ENCODE results near the gene RAB27B. TPM values are rescaled to one million over a fixed set of nuclear protein-coding genes. Genes with fewer than 3 reads are reported as not detected.

RAB27B gene
- total RNA-seq, 1 donor from 2014 or later = 13.4 TPM

DNA sequence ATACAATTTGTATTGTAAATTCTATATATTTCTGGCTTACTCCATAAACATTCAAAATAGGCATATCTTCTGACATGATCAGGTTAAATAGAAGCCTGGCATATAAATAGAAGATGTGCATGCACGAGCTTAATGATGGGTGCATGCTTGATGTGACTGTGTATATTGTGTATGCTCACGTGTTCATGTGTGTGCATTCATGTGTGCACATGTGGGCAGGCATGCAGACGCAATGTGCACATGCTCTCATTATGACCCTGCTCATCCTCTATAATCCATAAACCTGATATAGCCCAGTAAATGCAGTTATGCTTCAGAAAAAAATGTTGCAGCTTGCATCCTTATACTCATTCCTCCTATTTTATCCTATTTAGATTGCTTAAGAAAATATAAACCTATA, 29.2 kb downstream of the RAB27B start:
- H3K9me3 Mint-ChIP-seq (ENCODE audit: low read depth) = peaks cover 5% of the 10 kb centered on the region

DNA sequence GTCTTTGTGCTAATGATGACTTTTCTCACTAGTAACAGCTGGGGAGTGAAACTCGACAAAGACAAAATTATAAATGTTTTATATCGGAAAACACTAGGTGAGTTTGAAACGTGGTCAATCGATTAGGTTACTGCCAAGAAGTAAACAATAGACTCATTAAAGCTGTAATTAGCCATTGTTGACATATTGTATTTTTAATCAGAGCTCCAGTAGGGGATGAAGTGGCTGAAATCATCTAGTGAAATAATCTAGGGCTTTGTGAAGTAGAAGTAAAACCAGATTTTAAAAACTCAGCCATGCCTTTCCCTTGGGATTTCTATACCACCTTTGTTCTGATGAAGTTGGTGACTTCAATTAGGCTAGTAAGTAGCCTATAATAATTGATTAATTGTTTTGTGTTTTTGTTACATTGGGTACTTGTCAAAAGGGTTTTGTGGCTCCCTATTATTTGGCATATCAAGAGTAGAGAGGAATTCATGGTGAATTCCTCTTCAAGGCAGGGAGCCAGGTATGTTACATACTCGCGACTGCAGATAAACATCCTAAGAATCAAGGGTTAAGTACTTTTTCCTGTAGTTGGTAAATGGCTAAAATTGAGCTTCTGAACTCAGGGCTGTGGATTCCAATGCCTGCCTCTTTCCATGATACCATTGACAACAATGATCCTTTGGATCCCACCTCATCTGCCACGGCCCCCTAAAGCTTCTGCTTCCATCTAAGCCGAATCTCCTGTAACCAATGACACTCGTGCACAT, 31.6 kb downstream of the RAB27B start:
- H3K4me3 Mint-ChIP-seq (ENCODE audit: low read depth) = peak overlapping the region; percentile 50
- peaks cover 22% of the 10 kb centered on the region for H3K4me1 Mint-ChIP-seq (ENCODE audit: low read depth)
- H3K36me3 Mint-ChIP-seq (ENCODE audit: insufficient read depth) = no peaks in the 10 kb centered on the region
- no peaks in the 10 kb centered on the region for H3K9me3 Mint-ChIP-seq (ENCODE audit: low read depth)
- TF ChIP-seq, protein P1, sequence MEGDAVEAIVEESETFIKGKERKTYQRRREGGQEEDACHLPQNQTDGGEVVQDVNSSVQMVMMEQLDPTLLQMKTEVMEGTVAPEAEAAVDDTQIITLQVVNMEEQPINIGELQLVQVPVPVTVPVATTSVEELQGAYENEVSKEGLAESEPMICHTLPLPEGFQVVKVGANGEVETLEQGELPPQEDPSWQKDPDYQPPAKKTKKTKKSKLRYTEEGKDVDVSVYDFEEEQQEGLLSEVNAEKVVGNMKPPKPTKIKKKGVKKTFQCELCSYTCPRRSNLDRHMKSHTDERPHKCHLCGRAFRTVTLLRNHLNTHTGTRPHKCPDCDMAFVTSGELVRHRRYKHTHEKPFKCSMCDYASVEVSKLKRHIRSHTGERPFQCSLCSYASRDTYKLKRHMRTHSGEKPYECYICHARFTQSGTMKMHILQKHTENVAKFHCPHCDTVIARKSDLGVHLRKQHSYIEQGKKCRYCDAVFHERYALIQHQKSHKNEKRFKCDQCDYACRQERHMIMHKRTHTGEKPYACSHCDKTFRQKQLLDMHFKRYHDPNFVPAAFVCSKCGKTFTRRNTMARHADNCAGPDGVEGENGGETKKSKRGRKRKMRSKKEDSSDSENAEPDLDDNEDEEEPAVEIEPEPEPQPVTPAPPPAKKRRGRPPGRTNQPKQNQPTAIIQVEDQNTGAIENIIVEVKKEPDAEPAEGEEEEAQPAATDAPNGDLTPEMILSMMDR (IDR thresholded peaks at IDR 0.05; ENCODE audit: unreplicated experiment) = no peak
- H3K27ac Mint-ChIP-seq = peak overlapping the region; percentile 73
- DNase-seq (ENCODE audit: low spot score, unreplicated experiment) = no peak
- no peaks in the 10 kb centered on the region for H3K27me3 Mint-ChIP-seq

More for the DNA sequence above, 29.2 kb downstream of the RAB27B start:
- DNase-seq (ENCODE audit: low spot score, unreplicated experiment) = no peak
- Mint-ChIP-seq H3K36me3 (ENCODE audit: insufficient read depth) (peaks cover 3% of the 10 kb centered on the region), H3K27ac (no peak overlapping the region), H3K4me1 (ENCODE audit: low read depth) (peaks cover 26% of the 10 kb centered on the region), H3K4me3 (ENCODE audit: low read depth) (no peak overlapping the region), H3K27me3 (no peaks in the 10 kb centered on the region)
- TF ChIP-seq, protein P1 (IDR thresholded peaks at IDR 0.05; ENCODE audit: unreplicated experiment) = no peak

DNA sequence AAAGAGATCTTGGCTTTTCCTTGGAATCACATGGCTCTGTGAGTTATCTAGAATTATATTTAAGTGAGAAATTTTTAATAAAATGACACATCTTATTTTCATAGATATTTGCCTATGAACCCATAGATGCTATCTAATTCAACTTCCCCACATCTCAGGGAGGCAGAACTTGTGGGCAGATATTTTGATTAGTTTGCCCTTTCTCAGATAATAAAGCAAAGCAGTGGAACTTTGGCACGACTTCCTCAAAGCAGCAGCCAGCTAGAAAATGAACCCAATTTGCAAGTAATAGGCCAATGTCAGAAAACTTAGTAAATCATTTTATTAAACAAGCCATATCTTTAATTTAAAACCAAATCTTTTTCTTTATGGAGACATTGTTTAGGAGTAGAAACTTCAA, 32.7 kb downstream of the RAB27B start:
- Mint-ChIP-seq H3K27ac (no peak overlapping the region), H3K27me3 (no peaks in the 10 kb centered on the region)

DNA sequence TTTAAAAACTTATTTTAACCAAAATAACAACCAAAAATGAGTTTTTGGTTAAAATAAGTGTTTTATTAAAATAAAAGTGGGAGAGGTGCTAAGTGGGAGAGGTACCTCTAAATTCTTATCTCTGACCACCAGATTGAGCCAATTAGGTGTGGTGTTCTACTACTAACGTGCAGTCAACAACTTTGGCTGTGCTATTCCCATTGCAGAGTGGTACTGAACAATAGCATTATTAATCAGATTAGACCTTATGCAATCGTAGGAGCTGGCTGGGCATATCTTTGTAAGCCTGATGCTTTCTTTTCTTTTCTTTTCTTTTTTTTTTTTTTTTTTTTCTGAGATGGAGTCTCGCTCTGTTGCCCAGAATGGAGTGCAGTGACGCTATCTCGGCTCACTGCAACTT, 38.9 kb downstream of the RAB27B start:
- no peaks in the 10 kb centered on the region for H3K27me3 Mint-ChIP-seq
- TF ChIP-seq, protein P1 (IDR thresholded peaks at IDR 0.05; ENCODE audit: unreplicated experiment) = no peak
- peaks cover 9% of the 10 kb centered on the region for H3K9me3 Mint-ChIP-seq (ENCODE audit: low read depth)
- peaks cover 8% of the 10 kb centered on the region for H3K36me3 Mint-ChIP-seq (ENCODE audit: insufficient read depth)
- no peak for DNase-seq (ENCODE audit: low spot score, unreplicated experiment)
- peaks cover 2% of the 10 kb centered on the region for H3K4me1 Mint-ChIP-seq (ENCODE audit: low read depth)
- H3K4me3 Mint-ChIP-seq (ENCODE audit: low read depth) = no peak overlapping the region
- H3K27ac Mint-ChIP-seq = no peak overlapping the region

More for the DNA sequence above, 32.7 kb downstream of the RAB27B start:
- no peaks in the 10 kb centered on the region for H3K36me3 Mint-ChIP-seq (ENCODE audit: insufficient read depth)
- peaks cover 22% of the 10 kb centered on the region for H3K4me1 Mint-ChIP-seq (ENCODE audit: low read depth)
- H3K9me3 Mint-ChIP-seq (ENCODE audit: low read depth) = no peaks in the 10 kb centered on the region
- TF ChIP-seq, protein P1 (IDR thresholded peaks at IDR 0.05; ENCODE audit: unreplicated experiment) = no peak
- no peak overlapping the region for H3K4me3 Mint-ChIP-seq (ENCODE audit: low read depth)
- DNase-seq (ENCODE audit: low spot score, unreplicated experiment) = no peak

DNA sequence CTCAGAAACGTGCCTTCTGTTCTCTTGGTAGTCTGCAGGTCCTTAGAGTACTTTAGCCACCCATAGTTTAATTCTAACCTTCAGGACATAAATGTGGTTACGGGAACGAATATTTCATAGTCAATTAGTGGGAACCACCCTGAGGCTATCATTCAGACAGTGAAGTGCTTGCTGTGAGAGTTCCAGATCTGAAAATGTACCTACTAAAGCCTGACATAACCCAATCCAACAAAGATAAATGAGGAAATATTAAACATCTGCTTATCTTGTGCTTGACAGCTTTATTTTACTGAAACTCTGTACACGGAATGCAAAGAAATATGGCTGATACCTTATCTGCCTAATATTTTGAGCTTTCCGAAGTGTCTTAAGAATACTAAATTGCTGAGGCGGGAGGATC, 43.0 kb downstream of the RAB27B start:
- no peak overlapping the region for H3K27ac Mint-ChIP-seq
- H3K4me3 Mint-ChIP-seq (ENCODE audit: low read depth) = no peak overlapping the region
- TF ChIP-seq, protein P1 (IDR thresholded peaks at IDR 0.05; ENCODE audit: unreplicated experiment) = no peak
- DNase-seq (ENCODE audit: low spot score, unreplicated experiment) = no peak
- peaks cover 14% of the 10 kb centered on the region for H3K4me1 Mint-ChIP-seq (ENCODE audit: low read depth)
- H3K27me3 Mint-ChIP-seq = no peaks in the 10 kb centered on the region
- H3K9me3 Mint-ChIP-seq (ENCODE audit: low read depth) = peaks cover 9% of the 10 kb centered on the region
- H3K36me3 Mint-ChIP-seq (ENCODE audit: insufficient read depth) = peaks cover 8% of the 10 kb centered on the region

All from progenitor cell of endocrine pancreas (in vitro differentiated cells).